ENCODE measurements around the gene CRACR2B. TPM values are rescaled to one million over a fixed set of nuclear protein-coding genes. Genes with fewer than 3 reads are reported as not detected.

The CRACR2B gene
- total RNA-seq, 6 experiments from 2014 or later, result 0.63 to 2.2 (median 1.2) TPM

- no peak for TF ChIP-seq CTCF (IDR thresholded peaks at IDR 0.05)
- peaks cover 17% of the 10 kb centered on the region for H3K4me1 Mint-ChIP-seq (ENCODE audit: low read depth)
- H3K36me3 Mint-ChIP-seq (ENCODE audit: low read depth), result no peaks in the 10 kb centered on the region
- peak within 1 kb of the TSS; percentile 88 for H3K27ac Mint-ChIP-seq
- DNase-seq, result peak; percentile 72
- peaks cover 12% of the 10 kb centered on the region for H3K27me3 Mint-ChIP-seq (ENCODE audit: insufficient read depth)
- peak within 1 kb of the TSS; percentile 90 for H3K4me3 Mint-ChIP-seq
- no peaks in the 10 kb centered on the region for H3K9me3 Mint-ChIP-seq
Observed at GRCh38 chr11:818396-819128, 9.2 kb upstream of the CRACR2B start, which contains the start of gene PNPLA2. Gene PNPLA2, plus strand, starts transcription at chr11:818914. Its CDS starts 805 bp downstream, at chr11:819719.

GRCh38 chr11:819129-819931 is 8.4 kb upstream of the CRACR2B start:
- peaks cover 8% of the 10 kb centered on the region; the same call in 1 of the 2 replicates for H3K27me3 Mint-ChIP-seq (ENCODE audit: insufficient read depth)
- peak; percentile 67 for DNase-seq
- no peaks in the 10 kb centered on the region for H3K9me3 Mint-ChIP-seq
- H3K4me1 Mint-ChIP-seq (ENCODE audit: low read depth), result peaks cover 17% of the 10 kb centered on the region
- peak overlapping the region; percentile 88 for H3K27ac Mint-ChIP-seq
- peak; percentile 48 for TF ChIP-seq CTCF (IDR thresholded peaks at IDR 0.05)
- H3K4me3 Mint-ChIP-seq, result peak overlapping the region; percentile 90
- H3K36me3 Mint-ChIP-seq (ENCODE audit: low read depth), result no peaks in the 10 kb centered on the region

GRCh38 chr11:819943-820649 is 7.6 kb upstream of the CRACR2B start:
- Mint-ChIP-seq H3K36me3 (ENCODE audit: low read depth) (peaks cover 3% of the 10 kb centered on the region; the same call in 1 of the 2 replicates), H3K9me3 (no peaks in the 10 kb centered on the region), H3K4me1 (ENCODE audit: low read depth) (peaks cover 17% of the 10 kb centered on the region), H3K27me3 (ENCODE audit: insufficient read depth) (peaks cover 10% of the 10 kb centered on the region; the same call in 1 of the 2 replicates), H3K27ac (peak overlapping the region; percentile 70), H3K4me3 (peak overlapping the region; percentile 90)
- no peak for TF ChIP-seq CTCF (IDR thresholded peaks at IDR 0.05)
- DNase-seq, result peak; percentile 64

- TF ChIP-seq CTCF (IDR thresholded peaks at IDR 0.05), result 0 out of 2 replicates have a peak, but pooled peaks have one; percentile 11
- peak overlapping the region; percentile 90 for H3K4me3 Mint-ChIP-seq
- H3K27ac Mint-ChIP-seq, result peak overlapping the region; percentile 71
- no peaks in the 10 kb centered on the region for H3K9me3 Mint-ChIP-seq
- peaks cover 6% of the 10 kb centered on the region; the same call in 1 of the 2 replicates for H3K36me3 Mint-ChIP-seq (ENCODE audit: low read depth)
- peaks cover 17% of the 10 kb centered on the region for H3K4me1 Mint-ChIP-seq (ENCODE audit: low read depth)
- peak; percentile 76 for DNase-seq
- H3K27me3 Mint-ChIP-seq (ENCODE audit: insufficient read depth), result peaks cover 6% of the 10 kb centered on the region; the same call in 1 of the 2 replicates
Observed at GRCh38 chr11:820655-821511, 6.8 kb upstream of the CRACR2B start.

Measured in HFFc6 (cell line).